ENCODE results near the gene EIF2S1.
"Not testable (repeated sequence)": the region's sequence is repeated elsewhere in the genome, so short reads cannot be mapped to it uniquely, and the experiment has no call there.

EIF2S1 gene

GRCh38 chr14:67359775-67360469 is at the start of gene EIF2S1, which contains the start of gene ATP6V1D:
TSS of gene EIF2S1 (plus strand) at chr14:67360328. CDS start at chr14:67364768, 4,440 bp downstream.
TSS of gene ATP6V1D (minus strand) at chr14:67359804. CDS start at chr14:67359698, 106 bp downstream.
- H3K4me1 ChIP-seq (ENCODE audit: control insufficient read depth in 5 of 5, insufficient read depth in 5 of 5, low read length in 5 of 5) = peaks cover 5 to 52% (median 49%) of the 10 kb centered on the region in 5 donors
- H3K36me3 ChIP-seq (ENCODE audit: control insufficient read depth in 5 of 5, insufficient read depth in 5 of 5, low read length in 5 of 5) = peaks cover under 1 to 4% (median 3%) of the 10 kb centered on the region in 5 donors
- peak within 1 kb of the TSS; percentile 97 for H3K27ac ChIP-seq (ENCODE audit: low read depth, low read length)

GRCh38 chr14:67311868-67312267 is 48.3 kb upstream of the EIF2S1 start:
- no peaks in the 10 kb centered on the region for H3K9me3 ChIP-seq (ENCODE audit: control insufficient read depth in 5 of 5, low read length in 5 of 5)
- no peaks in the 10 kb centered on the region for H3K27me3 ChIP-seq (ENCODE audit: control insufficient read depth in 5 of 5, insufficient read depth in 4 of 5, low read length in 5 of 5)
- H3K4me3 ChIP-seq (ENCODE audit: low read depth in 1 of 5, low read length in 5 of 5) = no peak overlapping the region
- peaks cover 11 to 32% (median 25%) of the 10 kb centered on the region in 5 donors for H3K36me3 ChIP-seq (ENCODE audit: control insufficient read depth in 5 of 5, insufficient read depth in 5 of 5, low read length in 5 of 5)
- H3K9ac ChIP-seq (ENCODE audit: low read length in 5 of 5) = no peak overlapping the region
- no peak overlapping the region for H3K27ac ChIP-seq (ENCODE audit: low read depth, low read length)
- no peaks in the 10 kb centered on the region for H3K4me1 ChIP-seq (ENCODE audit: control insufficient read depth in 5 of 5, insufficient read depth in 5 of 5, low read length in 5 of 5)

More at GRCh38 chr14:67359775-67360469, at the start of gene EIF2S1, which contains the start of gene ATP6V1D:
- peak within 1 kb of the TSS; percentile 83 to 98 (median 97) for H3K9ac ChIP-seq (ENCODE audit: low read length in 5 of 5)
- no peaks in the 10 kb centered on the region for H3K9me3 ChIP-seq (ENCODE audit: control insufficient read depth in 5 of 5, low read length in 5 of 5)
- peak within 1 kb of the TSS; percentile 82 to 99 (median 88) for H3K4me3 ChIP-seq (ENCODE audit: low read depth in 1 of 5, low read length in 5 of 5)
- no peaks in the 10 kb centered on the region for H3K27me3 ChIP-seq (ENCODE audit: control insufficient read depth in 5 of 5, insufficient read depth in 4 of 5, low read length in 5 of 5)

GRCh38 chr14:67313153-67313552 is 47.0 kb upstream of the EIF2S1 start:
- Histone ChIP-seq H3K9ac (ENCODE audit: low read length in 5 of 5) (no peak overlapping the region), H3K36me3 (ENCODE audit: control insufficient read depth in 5 of 5, insufficient read depth in 5 of 5, low read length in 5 of 5) (peaks cover 11 to 39% (median 35%) of the 10 kb centered on the region in 5 donors), H3K27ac (ENCODE audit: low read depth, low read length) (no peak overlapping the region)

GRCh38 chr14:67317822-67318221 is 42.3 kb upstream of the EIF2S1 start:
- no peak overlapping the region for H3K4me3 ChIP-seq (ENCODE audit: low read depth in 1 of 5, low read length in 5 of 5)
- no peak overlapping the region for H3K27ac ChIP-seq (ENCODE audit: low read depth, low read length)
- no peaks in the 10 kb centered on the region for H3K27me3 ChIP-seq (ENCODE audit: control insufficient read depth in 5 of 5, insufficient read depth in 4 of 5, low read length in 5 of 5)
- no peaks in the 10 kb centered on the region for H3K9me3 ChIP-seq (ENCODE audit: control insufficient read depth in 5 of 5, low read length in 5 of 5)
- H3K4me1 ChIP-seq (ENCODE audit: control insufficient read depth in 5 of 5, insufficient read depth in 5 of 5, low read length in 5 of 5) = no peaks in the 10 kb centered on the region
- no peak overlapping the region for H3K9ac ChIP-seq (ENCODE audit: low read length in 5 of 5)
- peaks cover 19 to 52% (median 46%) of the 10 kb centered on the region in 5 donors for H3K36me3 ChIP-seq (ENCODE audit: control insufficient read depth in 5 of 5, insufficient read depth in 5 of 5, low read length in 5 of 5)

More at GRCh38 chr14:67313153-67313552, 47.0 kb upstream of the EIF2S1 start:
- H3K9me3 ChIP-seq (ENCODE audit: control insufficient read depth in 5 of 5, low read length in 5 of 5) = no peaks in the 10 kb centered on the region
- no peaks in the 10 kb centered on the region for H3K4me1 ChIP-seq (ENCODE audit: control insufficient read depth in 5 of 5, insufficient read depth in 5 of 5, low read length in 5 of 5)
- H3K4me3 ChIP-seq (ENCODE audit: low read depth in 1 of 5, low read length in 5 of 5) = no peak overlapping the region
- H3K27me3 ChIP-seq (ENCODE audit: control insufficient read depth in 5 of 5, insufficient read depth in 4 of 5, low read length in 5 of 5) = no peaks in the 10 kb centered on the region

DNA sequence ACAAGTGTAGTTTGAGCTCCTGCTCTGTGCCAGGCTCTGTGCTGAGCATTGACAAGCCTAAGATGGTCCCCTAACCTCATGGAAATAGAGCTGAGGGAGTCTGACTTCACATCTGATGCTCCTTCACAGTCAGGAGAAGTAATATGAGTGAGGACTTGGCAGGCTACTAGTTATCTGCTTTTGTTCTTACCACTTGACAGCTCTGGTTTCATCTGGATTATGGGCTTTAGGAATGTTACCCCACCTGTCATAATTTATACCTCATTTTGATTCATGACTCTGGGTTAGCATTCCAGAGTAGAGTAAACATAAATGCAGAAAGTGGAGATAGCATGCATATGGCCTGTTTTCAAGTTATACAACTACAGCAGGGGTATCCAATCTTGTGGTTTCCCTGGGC is 41.0 kb upstream of the EIF2S1 start:
- Histone ChIP-seq H3K36me3 (ENCODE audit: control insufficient read depth in 5 of 5, insufficient read depth in 5 of 5, low read length in 5 of 5) (peaks cover 19 to 52% (median 45%) of the 10 kb centered on the region in 5 donors), H3K9me3 (ENCODE audit: control insufficient read depth in 5 of 5, low read length in 5 of 5) (no peaks in the 10 kb centered on the region), H3K27ac (ENCODE audit: low read depth, low read length) (no peak overlapping the region), H3K4me1 (ENCODE audit: control insufficient read depth in 5 of 5, insufficient read depth in 5 of 5, low read length in 5 of 5) (no peaks in the 10 kb centered on the region), H3K27me3 (ENCODE audit: control insufficient read depth in 5 of 5, insufficient read depth in 4 of 5, low read length in 5 of 5) (no peaks in the 10 kb centered on the region), H3K4me3 (ENCODE audit: low read depth in 1 of 5, low read length in 5 of 5) (no peak overlapping the region), H3K9ac (ENCODE audit: low read length in 5 of 5) (no peak overlapping the region)

GRCh38 chr14:67329666-67330065 is 30.5 kb upstream of the EIF2S1 start:
- not testable (repeated sequence) for H3K4me3 ChIP-seq (ENCODE audit: low read depth in 1 of 5, low read length in 5 of 5); H3K27ac ChIP-seq (ENCODE audit: low read depth, low read length); H3K9ac ChIP-seq (ENCODE audit: low read length in 5 of 5); H3K4me1 ChIP-seq (ENCODE audit: control insufficient read depth in 5 of 5, insufficient read depth in 5 of 5, low read length in 5 of 5); H3K9me3 ChIP-seq (ENCODE audit: control insufficient read depth in 5 of 5, low read length in 5 of 5); H3K27me3 ChIP-seq (ENCODE audit: control insufficient read depth in 5 of 5, insufficient read depth in 4 of 5, low read length in 5 of 5)
- H3K36me3 ChIP-seq (ENCODE audit: control insufficient read depth in 5 of 5, insufficient read depth in 5 of 5, low read length in 5 of 5) = peaks cover 21 to 44% (median 41%) of the 10 kb centered on the region in 5 donors

GRCh38 chr14:67331368-67332125 is 28.6 kb upstream of the EIF2S1 start:
- no peak overlapping the region for H3K27ac ChIP-seq (ENCODE audit: low read depth, low read length)
- no peak overlapping the region for H3K4me3 ChIP-seq (ENCODE audit: low read depth in 1 of 5, low read length in 5 of 5)
- no peaks in the 10 kb centered on the region for H3K27me3 ChIP-seq (ENCODE audit: control insufficient read depth in 5 of 5, insufficient read depth in 4 of 5, low read length in 5 of 5)
- no peak overlapping the region for H3K9ac ChIP-seq (ENCODE audit: low read length in 5 of 5)
- H3K36me3 ChIP-seq (ENCODE audit: control insufficient read depth in 5 of 5, insufficient read depth in 5 of 5, low read length in 5 of 5) = peaks cover 32 to 53% (median 52%) of the 10 kb centered on the region in 5 donors
- H3K9me3 ChIP-seq (ENCODE audit: control insufficient read depth in 5 of 5, low read length in 5 of 5) = no peaks in the 10 kb centered on the region
- no peaks in the 10 kb centered on the region for H3K4me1 ChIP-seq (ENCODE audit: control insufficient read depth in 5 of 5, insufficient read depth in 5 of 5, low read length in 5 of 5)

- Histone ChIP-seq H3K4me3 (ENCODE audit: low read depth in 1 of 5, low read length in 5 of 5) (no peak overlapping the region), H3K27me3 (ENCODE audit: control insufficient read depth in 5 of 5, insufficient read depth in 4 of 5, low read length in 5 of 5) (no peaks in the 10 kb centered on the region), H3K9me3 (ENCODE audit: control insufficient read depth in 5 of 5, low read length in 5 of 5) (no peaks in the 10 kb centered on the region), H3K9ac (ENCODE audit: low read length in 5 of 5) (no peak overlapping the region), H3K36me3 (ENCODE audit: control insufficient read depth in 5 of 5, insufficient read depth in 5 of 5, low read length in 5 of 5) (peaks cover 38 to 62% (median 58%) of the 10 kb centered on the region in 5 donors), H3K27ac (ENCODE audit: low read depth, low read length) (no peak overlapping the region), H3K4me1 (ENCODE audit: control insufficient read depth in 5 of 5, insufficient read depth in 5 of 5, low read length in 5 of 5) (no peaks in the 10 kb centered on the region)
Observed at GRCh38 chr14:67332468-67332867, 27.7 kb upstream of the EIF2S1 start.

DNA sequence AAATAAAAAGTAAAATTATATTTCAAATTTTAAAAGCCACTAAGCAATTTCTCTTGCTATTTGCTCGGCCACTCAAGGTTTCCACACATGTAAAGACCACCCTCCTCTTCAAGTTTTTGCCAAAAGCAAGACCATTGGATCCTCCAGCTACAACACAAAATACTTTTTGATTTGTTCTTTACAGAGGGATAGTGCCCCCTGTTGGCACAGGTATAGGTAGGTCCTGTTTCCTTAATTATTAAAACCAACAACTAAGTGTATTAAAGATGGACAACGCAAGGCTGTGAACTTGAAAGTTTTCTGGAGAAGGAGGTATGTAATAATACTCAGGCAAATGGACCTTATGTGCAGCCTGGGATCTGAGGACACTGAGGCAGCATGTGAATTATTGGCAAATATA is 24.3 kb upstream of the EIF2S1 start:
- no peaks in the 10 kb centered on the region for H3K27me3 ChIP-seq (ENCODE audit: control insufficient read depth in 5 of 5, insufficient read depth in 4 of 5, low read length in 5 of 5)
- no peak overlapping the region for H3K9ac ChIP-seq (ENCODE audit: low read length in 5 of 5)
- H3K4me1 ChIP-seq (ENCODE audit: control insufficient read depth in 5 of 5, insufficient read depth in 5 of 5, low read length in 5 of 5) = no peaks in the 10 kb centered on the region
- H3K36me3 ChIP-seq (ENCODE audit: control insufficient read depth in 5 of 5, insufficient read depth in 5 of 5, low read length in 5 of 5) = peaks cover 60 to 91% (median 81%) of the 10 kb centered on the region in 5 donors
- no peak overlapping the region for H3K27ac ChIP-seq (ENCODE audit: low read depth, low read length)
- no peaks in the 10 kb centered on the region for H3K9me3 ChIP-seq (ENCODE audit: control insufficient read depth in 5 of 5, low read length in 5 of 5)
- no peak overlapping the region for H3K4me3 ChIP-seq (ENCODE audit: low read depth in 1 of 5, low read length in 5 of 5)

DNA sequence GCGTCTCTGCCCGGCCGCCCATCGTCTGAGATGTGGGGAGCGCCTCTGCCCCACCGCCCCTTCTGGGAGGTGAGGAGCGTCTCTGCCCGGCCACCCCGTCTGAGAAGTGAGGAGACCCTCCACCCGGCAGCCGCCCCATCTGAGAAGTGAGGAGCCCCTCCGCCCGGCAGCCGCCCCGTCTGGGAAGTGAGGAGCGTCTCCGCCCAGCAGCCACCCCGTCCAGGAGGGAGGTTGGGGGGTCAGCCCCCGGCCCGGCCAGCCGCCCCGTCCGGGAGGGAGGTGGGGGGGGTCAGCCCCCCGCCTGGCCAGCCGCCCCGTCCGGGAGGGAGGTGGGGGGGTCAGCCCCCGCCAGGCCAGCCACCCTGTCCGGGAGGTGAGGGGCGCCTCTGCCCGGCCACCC is 18.9 kb upstream of the EIF2S1 start:
- not testable (repeated sequence) for H3K27ac ChIP-seq (ENCODE audit: low read depth, low read length); H3K4me1 ChIP-seq (ENCODE audit: control insufficient read depth in 5 of 5, insufficient read depth in 5 of 5, low read length in 5 of 5); H3K27me3 ChIP-seq (ENCODE audit: control insufficient read depth in 5 of 5, insufficient read depth in 4 of 5, low read length in 5 of 5); H3K9me3 ChIP-seq (ENCODE audit: control insufficient read depth in 5 of 5, low read length in 5 of 5); H3K9ac ChIP-seq (ENCODE audit: low read length in 5 of 5); H3K4me3 ChIP-seq (ENCODE audit: low read depth in 1 of 5, low read length in 5 of 5)
- peaks cover 52 to 77% (median 69%) of the 10 kb centered on the region in 5 donors for H3K36me3 ChIP-seq (ENCODE audit: control insufficient read depth in 5 of 5, insufficient read depth in 5 of 5, low read length in 5 of 5)

All from subcutaneous abdominal adipose tissue (tissue), 5 donors.